K562 (cell line): ENCODE measurements around the gene EXOC4. TPM values are rescaled to one million over a fixed set of nuclear protein-coding genes. Genes with fewer than 3 reads are reported as not detected.

Experiments
- ATAC-seq: fragments of 200-7000 bp; cut with Tn5 transposase; 3 replicates; pipeline ENCODE4 v1.9.1; 2020; ENCODE audit warnings: moderate library complexity
- BruUV-seq: library from RNA; stranded (reverse); fragments of 400-500 nt; replicated peaks from 2 replicates; lab custom pipeline; 2021; lab: Mats Ljungman, UMichigan
- CTCF ChIA-PET: fragments of 300-600 bp; formaldehyde crosslinking; extraction: SDS; loops from one replicate; lab custom pipeline; 2021; ENCODE audit warnings: low intra/inter-chr PET ratio; lab: Yijun Ruan, JAX
- POLR2A ChIA-PET: fragments of 300-600, 350-650 bp; sonication (Branson Sonifier 250); formaldehyde crosslinking; extraction: SDS; loops from one replicate; lab custom pipeline; 2021; ENCODE audit warnings: antibody characterized with exemption, inconsistent platforms; lab: Yijun Ruan, JAX
- DNase-seq, 4 experiments: peaks; one replicate each; pipeline versions ENCODE4 v3.0.0 to v3.0.0-alpha.2; 2011 to 2018; ENCODE audit warnings: low spot score in 3 of 4, mixed read lengths in 3 of 4; ENCODE audit errors: extremely low read depth in 1 of 4
- FAIRE-seq: peaks from 2 replicates; lab custom pipeline; 2011; peaks lifted over from hg19 to GRCh38; lab: Jason Lieb, UNC
- H2AFZ ChIP-seq: 2 replicates; pipeline ENCODE4 v1.6.0; 2011; ENCODE audit warnings: low read depth, low read length, control low read depth, inconsistent platforms
- H3K27ac ChIP-seq: fragments of 200-600 bp; 3 replicates; pipeline ENCODE4 v1.8.0; 2011; ENCODE audit warnings: low read depth, mild to moderate bottlenecking, control low read depth, inconsistent platforms, low read length, moderate library complexity, mixed read lengths; ENCODE audit errors: extremely low read depth
- H3K27me3 ChIP-seq, 2 experiments: fragments of 300-600 bp in 1 of 2; 2 replicates in 1 of 2; 3 replicates in 1 of 2; pipeline versions ENCODE4 v1.6.0 to v1.8.0; 2011; ENCODE audit warnings: inconsistent platforms in 2 of 2, low read length in 2 of 2, mild to moderate bottlenecking in 1 of 2, mixed read lengths in 1 of 2, moderate library complexity in 1 of 2; ENCODE audit not compliant: control insufficient read depth in 2 of 2, insufficient read depth in 2 of 2
- H3K36me3 ChIP-seq: fragments of 300-600 bp; 3 replicates; pipeline ENCODE4 v1.8.0; 2011; ENCODE audit warnings: mild to moderate bottlenecking, low read length, inconsistent platforms; ENCODE audit not compliant: control insufficient read depth, insufficient read depth
- H3K4me1 ChIP-seq, 2 experiments: fragments of 200-600 bp in 1 of 2; replicated peaks in 1 of 2; 2 replicates in 1 of 2; 3 replicates in 1 of 2; pipeline versions ENCODE4 v1.5.1 to v1.8.0; 2011; ENCODE audit warnings: inconsistent platforms in 2 of 2, low read length in 2 of 2, mild to moderate bottlenecking in 1 of 2, mixed read lengths in 1 of 2, moderate library complexity in 1 of 2; ENCODE audit not compliant: control insufficient read depth in 2 of 2, insufficient read depth in 2 of 2
- H3K4me2 ChIP-seq: 2 replicates; pipeline ENCODE4 v1.6.1; 2011; ENCODE audit warnings: low read length, control low read depth, inconsistent platforms, mixed read lengths; ENCODE audit not compliant: insufficient read depth
- H3K4me3 ChIP-seq: fragments of 200-600 bp; sonication (generic), shearing (Covaris generic); 2 replicates; pipeline ENCODE4 v1.5.1; 2016; ENCODE audit warnings: control low read depth, inconsistent platforms
- H3K79me2 ChIP-seq: fragments of 200-600 bp; 3 replicates; pipeline ENCODE4 v1.8.0; 2011; ENCODE audit warnings: low read length, inconsistent platforms; ENCODE audit not compliant: control insufficient read depth, insufficient read depth
- H3K9ac ChIP-seq, 2 experiments: 2 replicates each; pipeline versions ENCODE4 v1.6.0 to v1.6.1; 2011; ENCODE audit warnings: low read depth in 2 of 2, low read length in 2 of 2, control low read depth in 1 of 2, inconsistent platforms in 1 of 2, mild to moderate bottlenecking in 1 of 2, mixed read lengths in 1 of 2; ENCODE audit not compliant: insufficient read depth in 1 of 2
- H3K9me1 ChIP-seq: one replicate; pipeline ENCODE4 v1.6.0; 2011; ENCODE audit warnings: inconsistent platforms, mild to moderate bottlenecking, low read length, moderate library complexity; ENCODE audit not compliant: control insufficient read depth, insufficient read depth
- H3K9me3 ChIP-seq: replicated peaks from 2 replicates; pipeline ENCODE4 v1.5.1; 2011; ENCODE audit warnings: low read depth, low read length, inconsistent platforms; ENCODE audit not compliant: control insufficient read depth, insufficient read depth
- H4K20me1 ChIP-seq: replicated peaks from 2 replicates; pipeline ENCODE4 v1.6.1; 2011; ENCODE audit warnings: low read length, inconsistent platforms, mixed read lengths; ENCODE audit not compliant: control insufficient read depth, insufficient read depth
- CREB1 ChIP-seq, 2 experiments: sonication (generic) in 1 of 2; formaldehyde crosslinking in 1 of 2; IDR thresholded peaks; 2 replicates each; pipeline versions ENCODE4 v1.6.1 to v1.8.0; 2012 to 2022; ENCODE audit warnings: inconsistent platforms in 1 of 2, mild to moderate bottlenecking in 1 of 2, missing genetic modification reagents in 1 of 2, moderate library complexity in 1 of 2
- EGR1 ChIP-seq: fragments of 450-650 bp; conservative IDR thresholded peaks from 2 replicates; pipeline ENCODE4 v1.6.1; 2017; ENCODE audit warnings: mild to moderate bottlenecking
- NFIC ChIP-seq: fragments of 450-650 bp; IDR thresholded peaks from 2 replicates; pipeline ENCODE4 v1.6.1; 2017; ENCODE audit warnings: mild to moderate bottlenecking, inconsistent platforms
- RNF2 ChIP-seq: sonication (generic); IDR thresholded peaks from 2 replicates; pipeline ENCODE4 v1.6.1; 2016
- SNIP1 ChIP-seq: fragments of 450-650 bp; IDR thresholded peaks from 2 replicates; pipeline ENCODE4 v1.7.1; 2017; ENCODE audit warnings: low read depth, mild to moderate bottlenecking
- ZEB2 ChIP-seq: fragments of 450-650 bp; IDR thresholded peaks from 2 replicates; pipeline ENCODE4 v1.6.1; 2016
- ZNF551 ChIP-seq: fragments of 250-450 bp; sonication (Bioruptor Pico); IDR thresholded peaks from 2 replicates; pipeline ENCODE4 v1.5.0; 2021; ENCODE audit warnings: mild to moderate bottlenecking, moderate library complexity
- WGBS: fragments of 100-300 bp; shearing (Covaris generic); methylation state at CpG from one replicate; pipeline ENCODE4 v1.1.6; 2016; ENCODE audit warnings: low coverage, mixed read lengths; ENCODE audit not compliant: insufficient coverage; ENCODE audit errors: missing lambda C conversion rate; 5-methylcytosine and 5-hydroxymethylcytosine counted together
- in situ Hi-C: fragments of 300-500 bp; cut with MboI; formaldehyde crosslinking; loops from 4 replicates; pipeline ENCODE4 v1.15.0; 2018; ENCODE audit warnings: inconsistent platforms, mixed read lengths
- intact Hi-C: fragments of 100-400 bp; cut with micrococcal nuclease; formaldehyde crosslinking; loops from 2 replicates; pipeline ENCODE4 v1.14.2; 2022
- polyA plus RNA-seq, 8 experiments: library from polyadenylated mRNA; depleted of rRNA in 4 of 8; stranded (reverse) in 5 of 8; unstranded in 3 of 8; fragments of >200 nt; fragmentation: Nextera tagmentation in 2 of 8; fragmentation: Illumina TruSeq in 1 of 8; extraction: Ambion mirVana in 2 of 8; extraction: Trizol in 1 of 8; gene quantifications; 2 replicates each; pipeline versions ENCODE4 v1.2.1 to v1.2.3, GENCODE V29; 2011 to 2014; ENCODE audit warnings: inconsistent platforms in 1 of 8, missing spikeins in 1 of 8
- total RNA-seq, 7 experiments: library from RNA; depleted of rRNA in 6 of 7; stranded (reverse); fragments of >200 nt in 6 of 7; fragmentation: Illumina TruSeq in 2 of 7; extraction: Trizol in 2 of 7; gene quantifications; 2 replicates each; pipeline versions ENCODE4 v1.2.1 to v1.2.3, GENCODE V29; 2011 to 2021; ENCODE audit warnings: low replicate concordance in 1 of 7
- TF ChIP-seq, protein P1 (sequence below): fragments of 250-450 bp; sonication (Bioruptor Pico); IDR thresholded peaks from 2 replicates; pipeline ENCODE4 v1.5.0; 2022; ENCODE audit warnings: mild to moderate bottlenecking
- TF ChIP-seq, protein P2 (sequence below): fragments of 250-450 bp; sonication (Bioruptor Pico); IDR thresholded peaks from 2 replicates; pipeline ENCODE4 v1.5.0; 2021
- TF ChIP-seq, protein P3 (sequence below), 2 experiments: fragments of 450-650 bp in 1 of 2; sonication (generic) in 1 of 2; formaldehyde crosslinking in 1 of 2; IDR thresholded peaks; 2 replicates each; pipeline versions ENCODE4 v1.7.1 to v1.9.0; 2016 to 2022; ENCODE audit warnings: inconsistent platforms in 1 of 2, mild to moderate bottlenecking in 1 of 2, missing genetic modification reagents in 1 of 2
- TF ChIP-seq, protein P4 (sequence below): sonication (generic); formaldehyde crosslinking; IDR thresholded peaks from 2 replicates; pipeline ENCODE4 v1.8.0; 2022; ENCODE audit warnings: mild to moderate bottlenecking, missing genetic modification reagents

EXOC4 gene
- total and polyA plus RNA-seq, 9 of the 15 experiments (the other 6 are each of a cell fraction or from before 2014, with no cell fraction given), result 18.5 to 73.1 (median 46.6) TPM

DNA sequence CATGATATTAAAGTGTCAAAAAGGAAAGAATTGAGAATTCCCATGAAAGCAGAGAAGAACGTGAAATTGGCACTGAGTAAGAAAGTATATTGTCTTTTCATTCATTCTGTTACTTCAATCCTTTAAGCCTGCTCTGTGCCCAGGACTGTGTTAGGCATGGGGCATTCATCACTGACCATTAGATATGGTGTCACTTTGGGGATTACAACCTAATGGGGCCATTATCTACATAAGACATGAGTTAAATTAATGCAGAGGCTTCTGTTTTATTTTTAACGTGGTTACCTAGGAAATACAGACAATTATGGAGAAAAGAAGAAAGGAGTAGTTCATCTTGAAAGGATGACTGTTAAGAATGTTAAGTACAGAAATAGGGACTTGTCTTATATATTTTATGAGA, 710.8 kb downstream of the EXOC4 start:
- Histone ChIP-seq H3K4me2 (no peak overlapping the region), H3K27me3 (no peaks in the 10 kb centered on the region), H2AFZ (no peak overlapping the region), H4K20me1 (no peaks in the 10 kb centered on the region), H3K27ac (no peak overlapping the region), H3K36me3 (no peaks in the 10 kb centered on the region), H3K9me3 (no peaks in the 10 kb centered on the region), H3K4me1 (peaks cover 0 to 4% of the 10 kb centered on the region in 2 experiments; a peak in 2 of 5 replicates), H3K79me2 (no peaks in the 10 kb centered on the region), H3K9me1 (no peaks in the 10 kb centered on the region), H3K4me3 (no peak overlapping the region), H3K9ac (no peak overlapping the region)
- POLR2A ChIA-PET, result no interaction called here
- FAIRE-seq (no peak), ATAC-seq (no peak), DNase-seq (no peak)
- CTCF ChIA-PET, result no interaction called here
- no TSS peak for BruUV-seq
- in situ Hi-C loops, result no loop called here
- intact Hi-C loops, result no loop called here
- WGBS, result 5% methylated on average over 2 of the region's 2 CpGs
- TF ChIP-seq CREB1 (IDR thresholded peaks at IDR 0.05), result no peak
- no peak for TF ChIP-seq CREB1 (CRISPR knock-in tag; IDR thresholded peaks at IDR 0.05)
- TF ChIP-seq RNF2, result no peak
- TF ChIP-seq, protein P1, sequence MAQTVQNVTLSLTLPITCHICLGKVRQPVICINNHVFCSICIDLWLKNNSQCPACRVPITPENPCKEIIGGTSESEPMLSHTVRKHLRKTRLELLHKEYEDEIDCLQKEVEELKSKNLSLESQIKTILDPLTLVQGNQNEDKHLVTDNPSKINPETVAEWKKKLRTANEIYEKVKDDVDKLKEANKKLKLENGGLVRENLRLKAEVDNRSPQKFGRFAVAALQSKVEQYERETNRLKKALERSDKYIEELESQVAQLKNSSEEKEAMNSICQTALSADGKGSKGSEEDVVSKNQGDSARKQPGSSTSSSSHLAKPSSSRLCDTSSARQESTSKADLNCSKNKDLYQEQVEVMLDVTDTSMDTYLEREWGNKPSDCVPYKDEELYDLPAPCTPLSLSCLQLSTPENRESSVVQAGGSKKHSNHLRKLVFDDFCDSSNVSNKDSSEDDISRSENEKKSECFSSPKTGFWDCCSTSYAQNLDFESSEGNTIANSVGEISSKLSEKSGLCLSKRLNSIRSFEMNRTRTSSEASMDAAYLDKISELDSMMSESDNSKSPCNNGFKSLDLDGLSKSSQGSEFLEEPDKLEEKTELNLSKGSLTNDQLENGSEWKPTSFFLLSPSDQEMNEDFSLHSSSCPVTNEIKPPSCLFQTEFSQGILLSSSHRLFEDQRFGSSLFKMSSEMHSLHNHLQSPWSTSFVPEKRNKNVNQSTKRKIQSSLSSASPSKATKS, result no peak
- TF ChIP-seq, protein P2, sequence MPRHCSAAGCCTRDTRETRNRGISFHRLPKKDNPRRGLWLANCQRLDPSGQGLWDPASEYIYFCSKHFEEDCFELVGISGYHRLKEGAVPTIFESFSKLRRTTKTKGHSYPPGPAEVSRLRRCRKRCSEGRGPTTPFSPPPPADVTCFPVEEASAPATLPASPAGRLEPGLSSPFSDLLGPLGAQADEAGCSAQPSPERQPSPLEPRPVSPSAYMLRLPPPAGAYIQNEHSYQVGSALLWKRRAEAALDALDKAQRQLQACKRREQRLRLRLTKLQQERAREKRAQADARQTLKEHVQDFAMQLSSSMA, result no peak
- no peak for TF ChIP-seq EGR1
- no peak for TF ChIP-seq SNIP1
- TF ChIP-seq, protein P3, sequence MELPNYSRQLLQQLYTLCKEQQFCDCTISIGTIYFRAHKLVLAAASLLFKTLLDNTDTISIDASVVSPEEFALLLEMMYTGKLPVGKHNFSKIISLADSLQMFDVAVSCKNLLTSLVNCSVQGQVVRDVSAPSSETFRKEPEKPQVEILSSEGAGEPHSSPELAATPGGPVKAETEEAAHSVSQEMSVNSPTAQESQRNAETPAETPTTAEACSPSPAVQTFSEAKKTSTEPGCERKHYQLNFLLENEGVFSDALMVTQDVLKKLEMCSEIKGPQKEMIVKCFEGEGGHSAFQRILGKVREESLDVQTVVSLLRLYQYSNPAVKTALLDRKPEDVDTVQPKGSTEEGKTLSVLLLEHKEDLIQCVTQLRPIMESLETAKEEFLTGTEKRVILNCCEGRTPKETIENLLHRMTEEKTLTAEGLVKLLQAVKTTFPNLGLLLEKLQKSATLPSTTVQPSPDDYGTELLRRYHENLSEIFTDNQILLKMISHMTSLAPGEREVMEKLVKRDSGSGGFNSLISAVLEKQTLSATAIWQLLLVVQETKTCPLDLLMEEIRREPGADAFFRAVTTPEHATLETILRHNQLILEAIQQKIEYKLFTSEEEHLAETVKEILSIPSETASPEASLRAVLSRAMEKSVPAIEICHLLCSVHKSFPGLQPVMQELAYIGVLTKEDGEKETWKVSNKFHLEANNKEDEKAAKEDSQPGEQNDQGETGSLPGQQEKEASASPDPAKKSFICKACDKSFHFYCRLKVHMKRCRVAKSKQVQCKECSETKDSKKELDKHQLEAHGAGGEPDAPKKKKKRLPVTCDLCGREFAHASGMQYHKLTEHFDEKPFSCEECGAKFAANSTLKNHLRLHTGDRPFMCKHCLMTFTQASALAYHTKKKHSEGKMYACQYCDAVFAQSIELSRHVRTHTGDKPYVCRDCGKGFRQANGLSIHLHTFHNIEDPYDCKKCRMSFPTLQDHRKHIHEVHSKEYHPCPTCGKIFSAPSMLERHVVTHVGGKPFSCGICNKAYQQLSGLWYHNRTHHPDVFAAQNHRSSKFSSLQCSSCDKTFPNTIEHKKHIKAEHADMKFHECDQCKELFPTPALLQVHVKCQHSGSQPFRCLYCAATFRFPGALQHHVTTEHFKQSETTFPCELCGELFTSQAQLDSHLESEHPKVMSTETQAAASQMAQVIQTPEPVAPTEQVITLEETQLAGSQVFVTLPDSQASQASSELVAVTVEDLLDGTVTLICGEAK (IDR thresholded peaks at IDR 0.05), result no peak
- TF ChIP-seq, protein P3 (CRISPR knock-in tag; IDR thresholded peaks at IDR 0.05), result no peak
- no peak for TF ChIP-seq ZEB2
- TF ChIP-seq, protein P4, sequence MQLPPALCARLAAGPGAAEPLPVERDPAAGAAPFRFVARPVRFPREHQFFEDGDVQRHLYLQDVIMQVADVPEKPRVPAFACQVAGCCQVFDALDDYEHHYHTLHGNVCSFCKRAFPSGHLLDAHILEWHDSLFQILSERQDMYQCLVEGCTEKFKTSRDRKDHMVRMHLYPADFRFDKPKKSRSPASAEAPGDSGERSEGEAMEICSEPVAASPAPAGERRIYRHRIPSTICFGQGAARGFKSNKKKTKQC (CRISPR knock-in tag), result no peak
- no peak for TF ChIP-seq ZNF551 (CRISPR knock-in tag)
- TF ChIP-seq NFIC, result no peak
